A549 (cell line): Measurements from ENCODE around the gene DDX41. TPM values are rescaled to one million over a fixed set of nuclear protein-coding genes. Genes with fewer than 3 reads are reported as not detected.
A peak's percentile ranks its signal among the peaks of the same experiment; 100 is the strongest.

Experiments used
- ATAC-seq, 2 experiments: fragments of 200-7000 bp in 1 of 2; fragments of >200 bp in 1 of 2; cut with Nextera tagmentation in 1 of 2; cut with Tn5 transposase in 1 of 2; 3 replicates each; pipeline versions ENCODE4 v1.8.0 to v1.9.1; 2018 to 2020; ENCODE audit warnings: mild to moderate bottlenecking in 1 of 2, moderate library complexity in 1 of 2
- CTCF ChIA-PET: fragments of 300-600 bp; sonication (Branson Sonifier 250); formaldehyde crosslinking; extraction: SDS; loops from one replicate; lab custom pipeline; 2021; ENCODE audit warnings: antibody characterized with exemption, inconsistent platforms; lab: Yijun Ruan, JAX
- POLR2A ChIA-PET: fragments of 350-600 bp; formaldehyde crosslinking; extraction: SDS; loops from one replicate; lab custom pipeline; 2021; ENCODE audit warnings: antibody characterized with exemption, inconsistent platforms; lab: Yijun Ruan, JAX
- DNase-seq, 2 experiments: peaks; one replicate each; pipeline versions ENCODE4 v3.0.0 to v3.0.0-alpha.2; 2011 to 2016; ENCODE audit warnings: low read depth in 1 of 2, low spot score in 1 of 2
- FAIRE-seq: peaks from 2 replicates; lab custom pipeline; 2011; peaks lifted over from hg19 to GRCh38; lab: Jason Lieb, UNC
- H3K27ac ChIP-seq, 2 experiments: fragments of >200 bp; sonication (Bioruptor Twin); formaldehyde crosslinking; 3 replicates each; pipeline ENCODE4 v1.5.1; 2016 to 2017
- H3K4me1 ChIP-seq: fragments of >200 bp; sonication (Bioruptor Twin); formaldehyde crosslinking; 3 replicates; pipeline ENCODE4 v1.6.1; 2016
- H3K4me2 ChIP-seq: fragments of >200 bp; sonication (Bioruptor Twin); formaldehyde crosslinking; 3 replicates; pipeline ENCODE4 v1.6.1; 2016
- H3K4me3 ChIP-seq: fragments of >200 bp; sonication (Bioruptor Twin); formaldehyde crosslinking; 3 replicates; pipeline ENCODE4 v1.5.1; 2016
- H3K9me3 ChIP-seq: fragments of >200 bp; sonication (Bioruptor Twin); formaldehyde crosslinking; 3 replicates; pipeline ENCODE4 v1.6.1; 2016
- BCL3 ChIP-seq: fragments of >200 bp; sonication (Bioruptor Twin); formaldehyde crosslinking; IDR thresholded peaks from 3 replicates; pipeline ENCODE4 v1.6.1; 2016
- CHD2 ChIP-seq: fragments of 150-350 bp; IDR thresholded peaks from 2 replicates; pipeline ENCODE4 v1.6.1; 2014; ENCODE audit warnings: low read length; ENCODE audit not compliant: partially characterized antibody
- CTCF ChIP-seq: fragments of >200 bp; sonication (Bioruptor Twin); formaldehyde crosslinking; IDR thresholded peaks from 3 replicates; pipeline ENCODE4 v1.5.1; 2016
- E2F6 ChIP-seq: IDR thresholded peaks from 2 replicates; pipeline ENCODE4 v1.6.1; 2012; ENCODE audit warnings: low read depth, borderline replicate concordance
- EHF ChIP-seq: fragments of 250-450 bp; sonication (Bioruptor Pico); IDR thresholded peaks from 2 replicates; pipeline ENCODE4 v1.5.0; 2020; ENCODE audit warnings: mild to moderate bottlenecking
- EHMT2 ChIP-seq: fragments of 200-600 bp; sonication (generic); IDR thresholded peaks from 2 replicates; pipeline ENCODE4 v1.6.1; 2016; ENCODE audit warnings: antibody characterized with exemption, low read depth, mild to moderate bottlenecking, moderate library complexity
- ESRRA ChIP-seq: fragments of 150-350 bp; IDR thresholded peaks from 2 replicates; pipeline ENCODE4 v1.6.1; 2014; ENCODE audit warnings: mild to moderate bottlenecking, low read length, borderline replicate concordance
- FOSB ChIP-seq: fragments of 250-450 bp; sonication (Bioruptor Pico); IDR thresholded peaks from 2 replicates; pipeline ENCODE4 v1.5.0; 2020; ENCODE audit warnings: mild to moderate bottlenecking, moderate library complexity
- FOXS1 ChIP-seq: fragments of 250-450 bp; sonication (Bioruptor Pico); IDR thresholded peaks from 2 replicates; pipeline ENCODE4 v1.5.0; 2020; ENCODE audit warnings: mild to moderate bottlenecking, moderate library complexity
- HEYL ChIP-seq: fragments of 250-450 bp; sonication (Bioruptor Pico); IDR thresholded peaks from 2 replicates; pipeline ENCODE4 v1.8.0; 2021; ENCODE audit warnings: mild to moderate bottlenecking, moderate library complexity
- HMGXB4 ChIP-seq: fragments of 250-450 bp; sonication (Bioruptor Pico); IDR thresholded peaks from 2 replicates; pipeline ENCODE4 v1.5.0; 2021; ENCODE audit warnings: mild to moderate bottlenecking, moderate library complexity, borderline replicate concordance
- HOXB13 ChIP-seq: fragments of 250-450 bp; sonication (Bioruptor Pico); IDR thresholded peaks from 2 replicates; pipeline ENCODE4 v1.5.0; 2020; ENCODE audit warnings: low read depth, mild to moderate bottlenecking, moderate library complexity
- KDM1A ChIP-seq: fragments of 200-600 bp; sonication (generic); IDR thresholded peaks from 2 replicates; pipeline ENCODE4 v1.6.1; 2016; ENCODE audit warnings: low read depth, mild to moderate bottlenecking
- MAX ChIP-seq: IDR thresholded peaks from 2 replicates; pipeline ENCODE4 v1.6.1; 2012
- MYC ChIP-seq: IDR thresholded peaks from 2 replicates; pipeline ENCODE4 v1.6.1; 2012; ENCODE audit warnings: mild to moderate bottlenecking, inconsistent platforms, low read length, improper control_type of control experiment, borderline replicate concordance
- NFE2L2 ChIP-seq: fragments of 150-350 bp; conservative IDR thresholded peaks from 2 replicates; pipeline ENCODE4 v1.6.1; 2014; ENCODE audit warnings: low read length
- NR3C1 ChIP-seq: fragments of >200 bp; sonication (Bioruptor Twin); formaldehyde crosslinking; IDR thresholded peaks from 3 replicates; pipeline ENCODE4 v1.6.1; 2017
- PBX3 ChIP-seq: IDR thresholded peaks from 2 replicates; pipeline ENCODE4 v1.6.1; 2012
- PHF8 ChIP-seq: fragments of 200-600 bp; sonication (generic); IDR thresholded peaks from 2 replicates; pipeline ENCODE4 v1.6.1; 2016; ENCODE audit warnings: low read depth, mild to moderate bottlenecking, antibody characterized with exemption, moderate library complexity, borderline replicate concordance
- POLR2A ChIP-seq: IDR thresholded peaks from 2 replicates; pipeline ENCODE4 v1.6.1; 2012; ENCODE audit warnings: mild to moderate bottlenecking, low read length
- POLR2AphosphoS2 ChIP-seq: conservative IDR thresholded peaks from 2 replicates; pipeline ENCODE4 v1.6.1; 2012; ENCODE audit warnings: low read length, improper control_type of control experiment, inconsistent platforms
- RAD21 ChIP-seq, 2 experiments: fragments of >200 bp in 1 of 2; sonication (Bioruptor Twin) in 1 of 2; formaldehyde crosslinking in 1 of 2; IDR thresholded peaks in 1 of 2; conservative IDR thresholded peaks in 1 of 2; 2 replicates in 1 of 2; 3 replicates in 1 of 2; pipeline ENCODE4 v1.6.1; 2012 to 2018; ENCODE audit warnings: inconsistent platforms in 1 of 2
- RARB ChIP-seq: fragments of 250-450 bp; sonication (Bioruptor Pico); IDR thresholded peaks from 2 replicates; pipeline ENCODE4 v1.8.0; 2021; ENCODE audit warnings: mild to moderate bottlenecking, moderate library complexity
- RCOR1 ChIP-seq: fragments of 150-350 bp; IDR thresholded peaks from 2 replicates; pipeline ENCODE4 v1.6.1; 2014; ENCODE audit warnings: antibody characterized with exemption, low read length, low read depth
- TP53 ChIP-seq: fragments of 250-450 bp; sonication (Bioruptor Pico); IDR thresholded peaks from 2 replicates; pipeline ENCODE4 v1.5.0; 2021; ENCODE audit warnings: mild to moderate bottlenecking, moderate library complexity
- ZC3H11A ChIP-seq: fragments of 450-650 bp; IDR thresholded peaks from 2 replicates; pipeline ENCODE4 v1.6.1; 2014; ENCODE audit warnings: antibody characterized with exemption, mild to moderate bottlenecking
- ZNF302 ChIP-seq: fragments of 250-450 bp; sonication (Bioruptor Pico); IDR thresholded peaks from 2 replicates; pipeline ENCODE4 v1.9.0; 2021; ENCODE audit warnings: inconsistent platforms, mild to moderate bottlenecking, moderate library complexity
- WGBS: methylation state at CpG from one replicate; pipeline ENCODE4 v1.1.6; 2017; ENCODE audit errors: missing lambda C conversion rate; 5-methylcytosine and 5-hydroxymethylcytosine counted together
- polyA plus RNA-seq, 4 experiments: library from polyadenylated mRNA; depleted of rRNA in 3 of 4; stranded (reverse); fragments of >200 nt; fragmentation: RNase III in 1 of 4; extraction: RNeasy Plus Mini Kit Qiagen cat#74134 plus additional on column Dnase treatment in 1 of 4; gene quantifications; 2 replicates in 3 of 4; 3 replicates in 1 of 4; pipeline ENCODE4 v1.2.3, GENCODE V29; 2011 to 2017

DDX41 gene
- polyA plus RNA-seq, 2 of the 4 experiments (the other 2 are of a cell fraction), result 90.7 to 172 TPM

GRCh38 chr5:177466861-177467260, 49.9 kb downstream of the DDX41 start:
- no peak for FAIRE-seq
- Histone ChIP-seq H3K27ac (no peak overlapping the region), H3K9me3 (peaks cover 5% of the 10 kb centered on the region; the same call in 1 of the 3 replicates), H3K4me1 (peaks cover 38% of the 10 kb centered on the region), H3K4me2 (no peak overlapping the region), H3K4me3 (no peak overlapping the region)
- POLR2A ChIA-PET, result no interaction called here
- CTCF ChIA-PET, result interaction anchor here (1.5 to 24.5 kb wide), 3 partner anchors 11 to 63 kb away, joined by 5 to 354 read pairs (median 220); partner anchors contain the start of gene PDLIM7
- ATAC-seq, result no peak
- DNase-seq, result no peak
- TF ChIP-seq E2F6 (no peak), RARB (CRISPR knock-in tag) (no peak), MYC (no peak), RAD21 (conservative IDR thresholded peaks at IDR 0.05 in 1 of 2, IDR thresholded peaks at IDR 0.05 in 1 of 2) (no peak), ZC3H11A (no peak), PBX3 (no peak), RCOR1 (no peak), NFE2L2 (no peak), POLR2AphosphoS2 (no peak), MAX (no peak), FOXS1 (no peak), NR3C1 (no peak)
- 92% methylated on average over 22 of the region's 25 CpGs for WGBS

- ChIA-PET POLR2A (interaction anchor here (0.5 kb wide), 1 partner anchor 32 kb away, joined by 8 read pairs; the partner anchor contains the start of gene PDLIM7), CTCF (interaction anchor here (1.7 to 24.5 kb wide), 4 partner anchors 9 to 155 kb away, joined by 6 to 354 read pairs (median 118); partner anchors contain the start of gene PDLIM7)
- peaks cover 5% of the 10 kb centered on the region; the same call in 1 of the 3 replicates for H3K9me3 ChIP-seq
- H3K27ac ChIP-seq, result no peak overlapping the region
- ATAC-seq, result no peak
- TF ChIP-seq ESRRA (no peak), KDM1A (0 out of 2 replicates have a peak, but pooled peaks have one; percentile 17), CTCF (no peak), NR3C1 (no peak), POLR2A (no peak), EHF (CRISPR knock-in tag) (no peak), EHMT2 (no peak)
- H3K4me1 ChIP-seq, result peaks cover 20% of the 10 kb centered on the region
- H3K4me3 ChIP-seq, result no peak overlapping the region
- FAIRE-seq, result no peak
- no peak for DNase-seq
- H3K4me2 ChIP-seq, result no peak overlapping the region
- 88% methylated on average over 11 of the region's 11 CpGs for WGBS
These were observed 51.7 kb downstream of the DDX41 start for GRCh38 chr5:177465044-177465443.

GRCh38 chr5:177462021-177462670, 54.6 kb downstream of the DDX41 start:
- ATAC-seq (no peak), FAIRE-seq (no peak), DNase-seq (no peak)
- Histone ChIP-seq H3K9me3 (peaks cover 5% of the 10 kb centered on the region; the same call in 1 of the 3 replicates), H3K4me3 (no peak overlapping the region), H3K27ac (no peak overlapping the region), H3K4me1 (no peaks in the 10 kb centered on the region; the same call in 2 of the 3 replicates), H3K4me2 (no peak overlapping the region)
- ChIA-PET POLR2A (no interaction called here), CTCF (interaction anchor here (1.2 to 24.5 kb wide), 5 partner anchors 14 to 152 kb away, joined by 3 to 354 read pairs (median 8); partner anchors contain the start of gene PDLIM7)
- TF ChIP-seq RCOR1 (no peak), FOSB (no peak), CHD2 (no peak), HMGXB4 (CRISPR knock-in tag) (no peak), PHF8 (no peak), POLR2A (no peak), ZNF302 (CRISPR knock-in tag) (no peak), HEYL (CRISPR knock-in tag) (no peak), RAD21 (conservative IDR thresholded peaks at IDR 0.05 in 1 of 2, IDR thresholded peaks at IDR 0.05 in 1 of 2) (no peak), TP53 (CRISPR knock-in tag) (no peak), BCL3 (no peak), HOXB13 (CRISPR knock-in tag) (no peak), POLR2AphosphoS2 (no peak)
- WGBS, result 97% methylated on average over 25 of the region's 27 CpGs
